ENCODE measurements around the gene CALML3.
A peak's percentile ranks its signal among the peaks of the same experiment; 100 is the strongest.

- no peak for TF ChIP-seq CTCF (IDR thresholded peaks at IDR 0.05; ENCODE audit: extremely low read depth in 1 of 2, insufficient read depth in 1 of 2, low read depth in 1 of 2, low read length in 2 of 2)
- TF ChIP-seq POLR2AphosphoS5 (IDR thresholded peaks at IDR 0.05; ENCODE audit: insufficient read depth, low read depth, low read length): no peak
- no peak for TF ChIP-seq EZH2 (IDR thresholded peaks at IDR 0.05; ENCODE audit: borderline replicate concordance, low read depth, low read length, severe bottlenecking)
- peak; percentile 7 for TF ChIP-seq POLR2A (IDR thresholded peaks at IDR 0.05; ENCODE audit: low read depth, low read length)
Observed at GRCh38 chr10:5547931-5548660, 23.3 kb downstream of the CALML3 start.
